Thoracic aorta (tissue), 2 donors: ENCODE data around the gene CSN2. TPM values are rescaled to one million over a fixed set of nuclear protein-coding genes. Genes with fewer than 3 reads are reported as not detected.
"Not testable (repeated sequence)": the region's sequence is repeated elsewhere in the genome, so short reads cannot be mapped to it uniquely, and the experiment has no call there.

Source experiments
- ATAC-seq: fragments of 150-250 bp; one replicate; pipeline ENCODE4 v1.8.0; 2017; ENCODE audit warnings: low read depth; ENCODE audit not compliant: insufficient number of reproducible peaks, low FRiP score
- DNase-seq: peaks from one replicate; pipeline ENCODE4 v3.0.0-alpha.2; 2020; ENCODE audit warnings: low spot score
- H3K27ac ChIP-seq, 2 donors: fragments of 200-600 bp; sonication (generic); 1 replicate in 1 of 2; 2 replicates in 1 of 2; pipeline ENCODE4 v1.5.1; 2016; ENCODE audit warnings: mild to moderate bottlenecking in 2 of 2, moderate library complexity in 2 of 2
- H3K27me3 ChIP-seq: fragments of 200-600 bp; sonication (generic); replicated peaks from 2 replicates; pipeline ENCODE4 v1.6.0; 2016; ENCODE audit warnings: mild to moderate bottlenecking; ENCODE audit not compliant: insufficient read depth
- H3K36me3 ChIP-seq: fragments of 200-600 bp; sonication (generic); one replicate; pipeline ENCODE4 v1.5.1; 2016
- H3K4me1 ChIP-seq, 2 donors: fragments of 200-600 bp; sonication (generic); 1 replicate in 1 of 2; 2 replicates in 1 of 2; pipeline versions ENCODE4 v1.5.1 to v1.6.0; 2016; ENCODE audit warnings: low read depth in 2 of 2, mild to moderate bottlenecking in 1 of 2; ENCODE audit not compliant: control insufficient read depth in 1 of 2
- H3K4me3 ChIP-seq: fragments of 200-600 bp; sonication (generic); 2 replicates; pipeline ENCODE4 v1.5.1; 2016; ENCODE audit warnings: mild to moderate bottlenecking
- H3K9me3 ChIP-seq: fragments of 200-600 bp; sonication (generic); 2 replicates; pipeline ENCODE4 v1.5.1; 2016
- total RNA-seq, 2 donors: library from RNA; depleted of rRNA; stranded (reverse); fragments of >200 nt; gene quantifications; one replicate each; pipeline versions ENCODE4 v1.1.0 to v1.2.3, GENCODE V29; 2016
- TF ChIP-seq, protein P1 (sequence below): fragments of 200-600 bp; sonication (generic); IDR thresholded peaks from one replicate; pipeline ENCODE4 v1.5.1; 2019; ENCODE audit warnings: antibody characterized with exemption

The CSN2 gene
- total RNA-seq, 2 donors from 2014 or later: not detected

DNA sequence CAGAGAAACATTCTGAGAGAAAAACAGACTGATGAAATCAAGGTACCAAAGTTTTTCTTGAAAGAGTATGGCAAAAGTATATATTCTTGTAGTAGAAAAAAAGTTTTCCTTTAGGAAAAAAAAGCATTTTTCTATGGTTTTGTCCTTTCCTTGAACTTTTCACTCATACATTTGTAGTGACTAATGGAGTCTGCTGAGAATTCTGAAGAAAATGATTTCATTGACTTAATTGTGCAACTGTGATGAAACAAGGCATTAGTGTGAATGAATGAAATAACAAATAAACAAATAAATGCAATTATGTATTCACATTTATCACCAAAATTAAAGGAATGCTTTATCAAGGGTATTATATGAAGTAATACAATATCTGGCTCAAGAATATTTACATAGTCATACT, 29.0 kb downstream of the CSN2 start:
- H3K27me3 ChIP-seq: no peaks in the 10 kb centered on the region
- H3K4me3 ChIP-seq: no peak overlapping the region
- no peaks in the 10 kb centered on the region for H3K4me1 ChIP-seq
- DNase-seq (no peak), ATAC-seq (no peak)
- H3K27ac ChIP-seq: no peak overlapping the region
- H3K36me3 ChIP-seq: no peaks in the 10 kb centered on the region
- no peaks in the 10 kb centered on the region for H3K9me3 ChIP-seq
- TF ChIP-seq, protein P1, sequence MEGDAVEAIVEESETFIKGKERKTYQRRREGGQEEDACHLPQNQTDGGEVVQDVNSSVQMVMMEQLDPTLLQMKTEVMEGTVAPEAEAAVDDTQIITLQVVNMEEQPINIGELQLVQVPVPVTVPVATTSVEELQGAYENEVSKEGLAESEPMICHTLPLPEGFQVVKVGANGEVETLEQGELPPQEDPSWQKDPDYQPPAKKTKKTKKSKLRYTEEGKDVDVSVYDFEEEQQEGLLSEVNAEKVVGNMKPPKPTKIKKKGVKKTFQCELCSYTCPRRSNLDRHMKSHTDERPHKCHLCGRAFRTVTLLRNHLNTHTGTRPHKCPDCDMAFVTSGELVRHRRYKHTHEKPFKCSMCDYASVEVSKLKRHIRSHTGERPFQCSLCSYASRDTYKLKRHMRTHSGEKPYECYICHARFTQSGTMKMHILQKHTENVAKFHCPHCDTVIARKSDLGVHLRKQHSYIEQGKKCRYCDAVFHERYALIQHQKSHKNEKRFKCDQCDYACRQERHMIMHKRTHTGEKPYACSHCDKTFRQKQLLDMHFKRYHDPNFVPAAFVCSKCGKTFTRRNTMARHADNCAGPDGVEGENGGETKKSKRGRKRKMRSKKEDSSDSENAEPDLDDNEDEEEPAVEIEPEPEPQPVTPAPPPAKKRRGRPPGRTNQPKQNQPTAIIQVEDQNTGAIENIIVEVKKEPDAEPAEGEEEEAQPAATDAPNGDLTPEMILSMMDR: no peak

DNA sequence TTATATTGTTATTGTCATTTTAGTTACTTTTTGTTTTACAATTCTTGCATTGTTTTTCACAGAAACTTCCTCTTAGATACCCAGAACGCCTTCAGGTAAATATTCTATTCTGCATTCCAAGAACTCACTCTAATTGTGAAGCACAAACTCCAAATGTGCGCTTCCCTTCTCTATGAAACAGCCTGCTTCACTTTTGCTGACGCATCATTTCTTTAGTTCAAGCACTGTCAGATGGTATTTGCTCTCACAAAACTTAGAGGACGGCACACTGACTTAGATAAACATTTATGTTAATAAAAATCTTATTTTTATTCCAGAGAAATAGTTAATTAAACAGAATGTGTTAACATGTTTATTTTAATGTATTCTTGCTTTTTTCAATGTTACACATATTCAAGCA, 31.4 kb downstream of the CSN2 start:
- Histone ChIP-seq H3K27ac (no peak overlapping the region), H3K4me1 (no peaks in the 10 kb centered on the region), H3K4me3 (no peak overlapping the region), H3K9me3 (no peaks in the 10 kb centered on the region), H3K27me3 (no peaks in the 10 kb centered on the region), H3K36me3 (no peaks in the 10 kb centered on the region)
- ATAC-seq (no peak), DNase-seq (no peak)
- TF ChIP-seq, protein P1: no peak

DNA sequence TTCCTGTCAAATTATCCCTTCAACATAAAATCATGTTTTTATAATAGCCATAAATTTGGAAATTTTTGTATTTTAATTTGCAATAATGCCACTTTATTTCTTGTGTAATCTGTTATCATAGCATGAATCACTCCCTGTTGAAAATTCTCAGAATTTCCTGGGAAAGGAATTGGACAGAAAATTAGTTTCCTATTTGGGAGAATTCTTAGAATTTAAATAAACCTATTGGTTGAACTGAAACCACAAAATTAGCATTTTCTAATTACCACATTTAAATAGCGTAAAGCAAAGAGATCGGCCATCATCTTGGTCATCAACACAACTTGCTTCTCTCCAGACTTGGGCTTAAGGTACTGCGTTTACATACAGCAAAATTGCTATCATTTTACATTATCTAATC, 34.8 kb downstream of the CSN2 start, which contains the start of gene CSN1S1:
TSS of gene CSN1S1 (plus strand) at position 301 of the 400 bp plus-strand sequence. CDS start 1,488 bp downstream, outside the sequence.
- no peaks in the 10 kb centered on the region for H3K36me3 ChIP-seq
- H3K9me3 ChIP-seq: no peaks in the 10 kb centered on the region
- ATAC-seq (no peak), DNase-seq (no peak)
- H3K4me1 ChIP-seq: no peaks in the 10 kb centered on the region
- no peak within 1 kb of the TSS for H3K27ac ChIP-seq
- TF ChIP-seq, protein P1: no peak
- no peaks in the 10 kb centered on the region for H3K27me3 ChIP-seq
- no peak within 1 kb of the TSS for H3K4me3 ChIP-seq

DNA sequence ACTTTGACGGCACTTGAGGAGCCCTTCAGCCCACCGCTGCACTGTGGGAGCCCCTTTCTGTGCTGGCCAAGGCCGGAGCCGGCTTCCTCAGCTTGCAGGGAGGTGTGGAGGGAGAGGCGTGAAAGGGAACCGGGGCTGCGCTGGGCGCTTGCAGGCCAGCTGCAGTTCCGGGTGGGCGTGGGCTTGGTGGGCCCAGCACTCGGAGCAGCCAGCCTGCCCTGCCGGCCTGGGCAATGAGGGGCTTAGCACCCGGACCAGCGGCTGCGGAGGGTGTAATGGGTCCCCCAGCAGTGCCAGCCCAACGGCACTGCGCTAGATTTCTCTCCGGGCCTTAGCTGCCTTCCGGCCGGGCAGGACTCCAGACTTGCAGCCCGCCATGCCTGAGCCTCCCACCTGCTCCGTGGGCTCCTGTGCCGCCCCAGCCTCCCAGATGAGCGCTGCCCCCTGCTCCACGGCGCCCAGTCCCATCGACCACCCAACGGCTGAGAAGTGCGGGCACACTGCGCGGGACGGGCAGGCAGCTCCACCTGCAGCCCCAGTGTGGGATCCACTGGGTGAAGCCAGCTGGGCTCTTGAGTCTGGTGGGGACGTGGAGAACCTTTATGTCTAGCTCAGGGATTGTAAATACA, 41.6 kb downstream of the CSN2 start:
- not testable (repeated sequence) for H3K9me3 ChIP-seq, H3K4me3 ChIP-seq, H3K4me1 ChIP-seq, H3K36me3 ChIP-seq, H3K27ac ChIP-seq, ATAC-seq, H3K27me3 ChIP-seq, DNase-seq

DNA sequence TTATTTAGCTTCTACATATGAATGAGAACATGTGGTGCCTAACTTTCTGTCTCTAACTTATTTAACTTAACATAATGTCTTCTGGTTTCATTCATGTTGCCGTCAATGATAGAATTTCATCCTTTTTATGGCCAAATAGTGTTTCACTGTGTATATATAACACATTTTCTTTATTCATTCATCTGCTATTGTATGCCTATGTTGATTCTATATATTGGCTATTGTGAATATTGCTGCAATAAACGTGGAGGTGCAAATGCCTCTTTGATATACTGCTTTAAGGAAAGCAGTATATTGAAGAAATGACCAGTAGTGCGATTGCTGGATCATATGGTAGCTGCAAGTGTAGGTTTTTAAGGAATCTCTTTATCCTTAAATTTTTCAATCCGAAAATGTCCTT, 44.7 kb downstream of the CSN2 start:
- no peak overlapping the region for H3K4me3 ChIP-seq
- no peaks in the 10 kb centered on the region for H3K36me3 ChIP-seq
- no peaks in the 10 kb centered on the region for H3K4me1 ChIP-seq
- ATAC-seq: no peak
- no peaks in the 10 kb centered on the region for H3K9me3 ChIP-seq
- TF ChIP-seq, protein P1: no peak
- DNase-seq: no peak
- no peaks in the 10 kb centered on the region for H3K27me3 ChIP-seq
- no peak overlapping the region for H3K27ac ChIP-seq
